HEK293 (cell line): ENCODE data around the gene COL12A1.

ENCODE experiments used
- CTCF ChIA-PET: fragments of 350-600 bp; formaldehyde crosslinking; extraction: SDS; loops from one replicate; lab custom pipeline; 2021; ENCODE audit warnings: antibody characterized with exemption; lab: Yijun Ruan, JAX
- POLR2A ChIA-PET: fragments of 300-600 bp; formaldehyde crosslinking; extraction: SDS; loops from one replicate; lab custom pipeline; 2020; ENCODE audit warnings: antibody characterized with exemption, inconsistent platforms; lab: Yijun Ruan, JAX
- H3K27ac ChIP-seq: fragments of 200-500 bp; sonication (Bioruptor generic); 2 replicates; pipeline ENCODE4 v1.5.1; 2014; ENCODE audit warnings: low read depth, low read length, control low read depth, inconsistent platforms; ENCODE audit errors: extremely low read depth
- H3K36me3 ChIP-seq, 2 experiments: fragments of 200-500 bp in 1 of 2; sonication (Bioruptor generic) in 1 of 2; 1 replicate in 1 of 2; 2 replicates in 1 of 2; pipeline ENCODE4 v1.5.1; 2014 to 2017; ENCODE audit warnings: inconsistent platforms in 2 of 2, low read length in 2 of 2; ENCODE audit not compliant: control insufficient read depth in 2 of 2, insufficient read depth in 1 of 2
- H3K4me1 ChIP-seq: fragments of 200-500 bp; sonication (Bioruptor generic); 2 replicates; pipeline ENCODE4 v1.5.1; 2014; ENCODE audit warnings: mild to moderate bottlenecking, low read length, inconsistent platforms; ENCODE audit not compliant: control insufficient read depth, insufficient read depth
- H3K4me3 ChIP-seq: 2 replicates; pipeline ENCODE4 v1.5.1; 2011; ENCODE audit warnings: low read depth, mild to moderate bottlenecking, control low read depth, low read length, moderate library complexity
- H3K9me3 ChIP-seq: fragments of 200-500 bp; sonication (Bioruptor generic); 2 replicates; pipeline ENCODE4 v1.5.1; 2014; ENCODE audit warnings: low read depth, low read length, inconsistent platforms; ENCODE audit not compliant: control insufficient read depth, insufficient read depth
- BCL11A ChIP-seq: fragments of 450-650 bp; formaldehyde crosslinking; IDR thresholded peaks from 2 replicates; pipeline ENCODE4 v1.5.1; 2016; ENCODE audit warnings: low read depth, missing biosample characterization, missing genetic modification characterization
- KLF10 ChIP-seq: fragments of 450-650 bp; IDR thresholded peaks from 2 replicates; pipeline ENCODE4 v1.5.1; 2018; ENCODE audit warnings: missing biosample characterization, mild to moderate bottlenecking, missing genetic modification characterization
- MEIS1 ChIP-seq: sonication (generic); formaldehyde crosslinking; IDR thresholded peaks from 2 replicates; pipeline ENCODE4 v1.8.1; 2022; ENCODE audit warnings: missing genetic modification reagents, mild to moderate bottlenecking, borderline replicate concordance
- TCF7L2 ChIP-seq: IDR thresholded peaks from 2 replicates; pipeline ENCODE4 v1.6.1; 2011; ENCODE audit warnings: low read depth, mild to moderate bottlenecking, inconsistent platforms, low read length, moderate library complexity, borderline replicate concordance
- ZBTB17 ChIP-seq: fragments of 450-650 bp; formaldehyde crosslinking; IDR thresholded peaks from 2 replicates; pipeline ENCODE4 v1.5.1; 2016; ENCODE audit warnings: missing biosample characterization, missing genetic modification characterization
- ZNF350 ChIP-seq: fragments of 450-650 bp; formaldehyde crosslinking; IDR thresholded peaks from 2 replicates; pipeline ENCODE4 v1.5.0; 2017; ENCODE audit warnings: missing biosample characterization, mild to moderate bottlenecking, missing genetic modification characterization
- ZNF391 ChIP-seq: fragments of 450-650 bp; formaldehyde crosslinking; IDR thresholded peaks from 2 replicates; pipeline ENCODE4 v1.5.1; 2016; ENCODE audit warnings: low read depth, missing biosample characterization, missing genetic modification characterization, borderline replicate concordance
- ZNF423 ChIP-seq: fragments of 450-650 bp; formaldehyde crosslinking; IDR thresholded peaks from 2 replicates; pipeline ENCODE4 v1.5.1; 2016; ENCODE audit warnings: missing biosample characterization, missing genetic modification characterization
- ZNF560 ChIP-seq: fragments of 450-650 bp; formaldehyde crosslinking; IDR thresholded peaks from 2 replicates; pipeline ENCODE4 v1.5.1; 2017; ENCODE audit warnings: missing biosample characterization, missing genetic modification characterization, borderline replicate concordance
- ZXDB ChIP-seq: fragments of 450-650 bp; formaldehyde crosslinking; IDR thresholded peaks from 2 replicates; pipeline ENCODE4 v1.5.1; 2016; ENCODE audit warnings: missing biosample characterization, missing genetic modification characterization
- TF ChIP-seq, protein P1 (sequence below): fragments of 450-650 bp; formaldehyde crosslinking; IDR thresholded peaks from 2 replicates; pipeline ENCODE4 v1.5.1; 2016; ENCODE audit warnings: missing biosample characterization, missing genetic modification characterization
- TF ChIP-seq, protein P2 (sequence below): fragments of 450-650 bp; formaldehyde crosslinking; IDR thresholded peaks from 2 replicates; pipeline ENCODE4 v1.5.1; 2016; ENCODE audit warnings: missing biosample characterization, missing genetic modification characterization
- TF ChIP-seq, protein P3 (sequence below): fragments of 450-650 bp; formaldehyde crosslinking; IDR thresholded peaks from 2 replicates; pipeline ENCODE4 v1.5.1; 2016; ENCODE audit warnings: missing biosample characterization, missing genetic modification characterization
- TF ChIP-seq, protein P4 (sequence below): fragments of 450-650 bp; formaldehyde crosslinking; IDR thresholded peaks from 2 replicates; pipeline ENCODE4 v1.5.1; 2016; ENCODE audit warnings: missing biosample characterization, missing genetic modification characterization
- TF ChIP-seq, protein P5 (sequence below): fragments of 450-650 bp; formaldehyde crosslinking; IDR thresholded peaks from 2 replicates; pipeline ENCODE4 v1.5.1; 2017; ENCODE audit warnings: missing biosample characterization, mild to moderate bottlenecking, missing genetic modification characterization, moderate library complexity
- TF ChIP-seq, protein P6 (sequence below): fragments of 450-650 bp; formaldehyde crosslinking; IDR thresholded peaks from 2 replicates; pipeline ENCODE4 v1.5.1; 2016; ENCODE audit warnings: missing biosample characterization, missing genetic modification characterization
- TF ChIP-seq, protein P7 (sequence below): fragments of 450-650 bp; formaldehyde crosslinking; IDR thresholded peaks from 2 replicates; pipeline ENCODE4 v1.5.1; 2017; ENCODE audit warnings: missing biosample characterization, missing genetic modification characterization

COL12A1 gene

DNA sequence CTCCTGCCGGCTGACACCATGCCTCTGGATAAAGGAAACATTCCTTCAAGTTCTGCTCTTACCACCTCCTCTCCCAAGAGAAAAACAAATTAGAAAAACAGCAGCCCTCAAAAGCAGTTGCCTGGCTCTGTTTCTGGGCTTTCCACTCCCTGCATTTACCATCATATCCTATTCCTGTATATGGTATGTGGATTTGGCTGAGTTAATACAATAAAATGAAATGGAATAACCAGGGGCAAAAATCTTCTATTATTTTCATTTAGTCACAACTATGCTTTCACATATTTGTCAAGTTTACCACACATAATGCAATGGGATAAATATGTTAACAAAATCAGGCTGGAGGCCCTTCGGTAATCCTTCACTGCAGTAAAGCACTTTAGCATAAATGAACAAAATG is 34.3 kb downstream of the COL12A1 start (continued):
- TF ChIP-seq, protein P1, sequence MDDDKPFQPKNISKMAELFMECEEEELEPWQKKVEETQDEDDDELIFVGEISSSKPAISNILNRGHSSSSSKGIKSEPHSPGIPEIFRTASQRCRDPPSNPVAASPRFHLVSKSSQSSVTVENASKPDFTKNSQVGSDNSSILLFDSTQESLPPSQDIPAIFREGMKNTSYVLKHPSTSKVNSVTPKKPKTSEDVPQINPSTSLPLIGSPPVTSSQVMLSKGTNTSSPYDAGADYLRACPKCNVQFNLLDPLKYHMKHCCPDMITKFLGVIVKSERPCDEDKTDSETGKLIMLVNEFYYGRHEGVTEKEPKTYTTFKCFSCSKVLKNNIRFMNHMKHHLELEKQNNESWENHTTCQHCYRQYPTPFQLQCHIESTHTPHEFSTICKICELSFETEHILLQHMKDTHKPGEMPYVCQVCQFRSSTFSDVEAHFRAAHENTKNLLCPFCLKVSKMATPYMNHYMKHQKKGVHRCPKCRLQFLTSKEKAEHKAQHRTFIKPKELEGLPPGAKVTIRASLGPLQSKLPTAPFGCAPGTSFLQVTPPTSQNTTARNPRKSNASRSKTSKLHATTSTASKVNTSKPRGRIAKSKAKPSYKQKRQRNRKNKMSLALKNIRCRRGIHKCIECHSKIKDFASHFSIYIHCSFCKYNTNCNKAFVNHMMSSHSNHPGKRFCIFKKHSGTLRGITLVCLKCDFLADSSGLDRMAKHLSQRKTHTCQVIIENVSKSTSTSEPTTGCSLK: no peak
- TF ChIP-seq, protein P2, sequence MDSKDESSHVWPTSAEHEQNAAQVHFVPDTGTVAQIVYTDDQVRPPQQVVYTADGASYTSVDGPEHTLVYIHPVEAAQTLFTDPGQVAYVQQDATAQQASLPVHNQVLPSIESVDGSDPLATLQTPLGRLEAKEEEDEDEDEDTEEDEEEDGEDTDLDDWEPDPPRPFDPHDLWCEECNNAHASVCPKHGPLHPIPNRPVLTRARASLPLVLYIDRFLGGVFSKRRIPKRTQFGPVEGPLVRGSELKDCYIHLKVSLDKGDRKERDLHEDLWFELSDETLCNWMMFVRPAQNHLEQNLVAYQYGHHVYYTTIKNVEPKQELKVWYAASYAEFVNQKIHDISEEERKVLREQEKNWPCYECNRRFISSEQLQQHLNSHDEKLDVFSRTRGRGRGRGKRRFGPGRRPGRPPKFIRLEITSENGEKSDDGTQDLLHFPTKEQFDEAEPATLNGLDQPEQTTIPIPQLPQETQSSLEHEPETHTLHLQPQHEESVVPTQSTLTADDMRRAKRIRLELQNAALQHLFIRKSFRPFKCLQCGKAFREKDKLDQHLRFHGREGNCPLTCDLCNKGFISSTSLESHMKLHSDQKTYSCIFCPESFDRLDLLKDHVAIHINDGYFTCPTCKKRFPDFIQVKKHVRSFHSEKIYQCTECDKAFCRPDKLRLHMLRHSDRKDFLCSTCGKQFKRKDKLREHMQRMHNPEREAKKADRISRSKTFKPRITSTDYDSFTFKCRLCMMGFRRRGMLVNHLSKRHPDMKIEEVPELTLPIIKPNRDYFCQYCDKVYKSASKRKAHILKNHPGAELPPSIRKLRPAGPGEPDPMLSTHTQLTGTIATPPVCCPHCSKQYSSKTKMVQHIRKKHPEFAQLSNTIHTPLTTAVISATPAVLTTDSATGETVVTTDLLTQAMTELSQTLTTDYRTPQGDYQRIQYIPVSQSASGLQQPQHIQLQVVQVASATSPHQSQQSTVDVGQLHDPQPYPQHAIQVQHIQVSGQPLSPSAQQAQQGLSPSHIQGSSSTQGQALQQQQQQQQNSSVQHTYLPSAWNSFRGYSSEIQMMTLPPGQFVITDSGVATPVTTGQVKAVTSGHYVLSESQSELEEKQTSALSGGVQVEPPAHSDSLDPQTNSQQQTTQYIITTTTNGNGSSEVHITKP: no peak
- TF ChIP-seq BCL11A (tag by site-specific recombination) (no peak), KLF10 (no peak), TCF7L2 (no peak), ZNF423 (no peak)
- TF ChIP-seq, protein P3, sequence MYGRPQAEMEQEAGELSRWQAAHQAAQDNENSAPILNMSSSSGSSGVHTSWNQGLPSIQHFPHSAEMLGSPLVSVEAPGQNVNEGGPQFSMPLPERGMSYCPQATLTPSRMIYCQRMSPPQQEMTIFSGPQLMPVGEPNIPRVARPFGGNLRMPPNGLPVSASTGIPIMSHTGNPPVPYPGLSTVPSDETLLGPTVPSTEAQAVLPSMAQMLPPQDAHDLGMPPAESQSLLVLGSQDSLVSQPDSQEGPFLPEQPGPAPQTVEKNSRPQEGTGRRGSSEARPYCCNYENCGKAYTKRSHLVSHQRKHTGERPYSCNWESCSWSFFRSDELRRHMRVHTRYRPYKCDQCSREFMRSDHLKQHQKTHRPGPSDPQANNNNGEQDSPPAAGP (tag by site-specific recombination): no peak

DNA sequence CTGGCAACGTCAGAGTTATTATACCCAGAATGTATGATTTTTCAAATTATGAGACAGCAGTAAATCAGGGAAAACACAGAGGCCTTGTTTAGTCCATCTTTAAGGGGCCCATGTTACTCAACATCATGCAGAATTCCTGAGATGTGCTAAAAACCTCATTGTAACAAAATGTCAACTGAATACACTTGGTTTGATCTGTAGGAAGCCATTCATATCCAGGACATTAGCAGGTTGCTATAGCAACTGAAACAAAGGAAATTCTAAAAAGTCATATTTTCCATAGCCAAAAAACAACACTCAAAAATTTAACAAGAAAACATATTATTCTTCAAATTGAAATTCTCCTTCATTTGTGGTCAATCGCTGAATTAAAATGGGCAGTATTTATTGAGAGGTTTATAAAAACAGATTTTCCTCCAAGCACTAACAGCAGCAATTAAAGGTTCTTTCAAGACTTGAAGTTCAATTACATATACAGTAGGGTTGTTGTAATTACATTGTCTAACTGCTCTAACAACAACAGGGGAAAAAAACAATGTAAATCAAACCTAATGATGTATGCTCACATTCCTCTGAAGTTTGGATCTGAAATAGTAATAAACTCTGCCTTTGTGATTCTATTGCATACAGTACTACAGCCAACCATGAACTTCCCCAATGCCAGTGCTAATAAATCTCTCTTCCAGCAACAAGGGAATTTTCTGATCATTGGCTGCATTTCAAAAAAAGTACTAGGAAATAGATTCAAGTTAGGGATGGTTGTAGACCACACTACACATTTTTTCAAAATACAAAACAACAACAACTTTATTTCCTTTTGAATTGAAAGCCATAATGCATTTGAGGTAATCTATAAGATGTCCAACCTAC is 34.9 kb downstream of the COL12A1 start:
- H3K4me3 ChIP-seq: no peak overlapping the region
- POLR2A ChIA-PET: no interaction called here
- H3K36me3 ChIP-seq: no peaks in the 10 kb centered on the region
- CTCF ChIA-PET: no interaction called here
- no peaks in the 10 kb centered on the region for H3K4me1 ChIP-seq
- no peak overlapping the region for H3K27ac ChIP-seq
- H3K9me3 ChIP-seq: no peaks in the 10 kb centered on the region
- TF ChIP-seq MEIS1 (CRISPR knock-in tag): no peak
- no peak for TF ChIP-seq ZXDB (tag by site-specific recombination)
- TF ChIP-seq, protein P4, sequence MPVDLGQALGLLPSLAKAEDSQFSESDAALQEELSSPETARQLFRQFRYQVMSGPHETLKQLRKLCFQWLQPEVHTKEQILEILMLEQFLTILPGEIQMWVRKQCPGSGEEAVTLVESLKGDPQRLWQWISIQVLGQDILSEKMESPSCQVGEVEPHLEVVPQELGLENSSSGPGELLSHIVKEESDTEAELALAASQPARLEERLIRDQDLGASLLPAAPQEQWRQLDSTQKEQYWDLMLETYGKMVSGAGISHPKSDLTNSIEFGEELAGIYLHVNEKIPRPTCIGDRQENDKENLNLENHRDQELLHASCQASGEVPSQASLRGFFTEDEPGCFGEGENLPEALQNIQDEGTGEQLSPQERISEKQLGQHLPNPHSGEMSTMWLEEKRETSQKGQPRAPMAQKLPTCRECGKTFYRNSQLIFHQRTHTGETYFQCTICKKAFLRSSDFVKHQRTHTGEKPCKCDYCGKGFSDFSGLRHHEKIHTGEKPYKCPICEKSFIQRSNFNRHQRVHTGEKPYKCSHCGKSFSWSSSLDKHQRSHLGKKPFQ (tag by site-specific recombination): no peak
- no peak for TF ChIP-seq ZNF560 (tag by site-specific recombination)
- TF ChIP-seq, protein P5, sequence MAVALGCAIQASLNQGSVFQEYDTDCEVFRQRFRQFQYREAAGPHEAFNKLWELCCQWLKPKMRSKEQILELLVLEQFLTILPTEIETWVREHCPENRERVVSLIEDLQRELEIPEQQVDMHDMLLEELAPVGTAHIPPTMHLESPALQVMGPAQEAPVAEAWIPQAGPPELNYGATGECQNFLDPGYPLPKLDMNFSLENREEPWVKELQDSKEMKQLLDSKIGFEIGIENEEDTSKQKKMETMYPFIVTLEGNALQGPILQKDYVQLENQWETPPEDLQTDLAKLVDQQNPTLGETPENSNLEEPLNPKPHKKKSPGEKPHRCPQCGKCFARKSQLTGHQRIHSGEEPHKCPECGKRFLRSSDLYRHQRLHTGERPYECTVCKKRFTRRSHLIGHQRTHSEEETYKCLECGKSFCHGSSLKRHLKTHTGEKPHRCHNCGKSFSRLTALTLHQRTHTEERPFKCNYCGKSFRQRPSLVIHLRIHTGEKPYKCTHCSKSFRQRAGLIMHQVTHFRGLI: no peak
- TF ChIP-seq ZBTB17 (tag by site-specific recombination): no peak
- TF ChIP-seq, protein P6, sequence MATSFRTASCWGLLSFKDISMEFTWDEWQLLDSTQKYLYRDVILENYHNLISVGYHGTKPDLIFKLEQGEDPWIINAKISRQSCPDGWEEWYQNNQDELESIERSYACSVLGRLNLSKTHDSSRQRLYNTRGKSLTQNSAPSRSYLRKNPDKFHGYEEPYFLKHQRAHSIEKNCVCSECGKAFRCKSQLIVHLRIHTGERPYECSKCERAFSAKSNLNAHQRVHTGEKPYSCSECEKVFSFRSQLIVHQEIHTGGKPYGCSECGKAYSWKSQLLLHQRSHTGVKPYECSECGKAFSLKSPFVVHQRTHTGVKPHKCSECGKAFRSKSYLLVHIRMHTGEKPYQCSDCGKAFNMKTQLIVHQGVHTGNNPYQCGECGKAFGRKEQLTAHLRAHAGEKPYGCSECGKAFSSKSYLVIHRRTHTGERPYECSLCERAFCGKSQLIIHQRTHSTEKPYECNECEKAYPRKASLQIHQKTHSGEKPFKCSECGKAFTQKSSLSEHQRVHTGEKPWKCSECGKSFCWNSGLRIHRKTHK: no peak
- no peak for TF ChIP-seq ZNF350 (tag by site-specific recombination)
- TF ChIP-seq ZNF391 (tag by site-specific recombination): no peak
- TF ChIP-seq, protein P7, sequence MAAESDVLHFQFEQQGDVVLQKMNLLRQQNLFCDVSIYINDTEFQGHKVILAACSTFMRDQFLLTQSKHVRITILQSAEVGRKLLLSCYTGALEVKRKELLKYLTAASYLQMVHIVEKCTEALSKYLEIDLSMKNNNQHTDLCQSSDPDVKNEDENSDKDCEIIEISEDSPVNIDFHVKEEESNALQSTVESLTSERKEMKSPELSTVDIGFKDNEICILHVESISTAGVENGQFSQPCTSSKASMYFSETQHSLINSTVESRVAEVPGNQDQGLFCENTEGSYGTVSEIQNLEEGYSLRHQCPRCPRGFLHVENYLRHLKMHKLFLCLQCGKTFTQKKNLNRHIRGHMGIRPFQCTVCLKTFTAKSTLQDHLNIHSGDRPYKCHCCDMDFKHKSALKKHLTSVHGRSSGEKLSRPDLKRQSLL (tag by site-specific recombination): no peak
